IMR-90 (cell line): ENCODE data around the gene ABCA5. TPM values are rescaled to one million over a fixed set of nuclear protein-coding genes. Genes with fewer than 3 reads are reported as not detected.

Experiments used
- ATAC-seq: fragments of 200-7000 bp; cut with Tn5 transposase; 2 replicates; pipeline ENCODE4 v1.9.1; 2020; ENCODE audit warnings: low read depth, mild to moderate bottlenecking, moderate library complexity
- BruUV-seq: library from RNA; stranded (reverse); fragments of 400-500 nt; replicated peaks from 2 replicates; lab custom pipeline; 2021; lab: Mats Ljungman, UMichigan
- CTCF ChIA-PET: fragments of 300-600 bp; formaldehyde crosslinking; extraction: SDS; loops from one replicate; lab custom pipeline; 2021; ENCODE audit warnings: antibody characterized with exemption; lab: Yijun Ruan, JAX
- POLR2A ChIA-PET: fragments of 300-600 bp; sonication (Branson Sonifier 250); formaldehyde crosslinking; loops from one replicate; lab custom pipeline; 2022; ENCODE audit warnings: antibody characterized with exemption; ENCODE audit not compliant: unreplicated experiment; lab: Charles Lee
- DNase-seq: peaks from one replicate; pipeline ENCODE4 v3.0.0; 2013
- H2AFZ ChIP-seq: replicated peaks from 2 replicates; pipeline ENCODE3; 2013; ENCODE audit warnings: low read length, mild to moderate bottlenecking; ENCODE audit not compliant: poor library complexity
- H2AK5ac ChIP-seq: 2 replicates; pipeline ENCODE4 v1.6.1; 2013; ENCODE audit warnings: low read depth, low read length, inconsistent platforms
- H2AK9ac ChIP-seq: replicated peaks from 2 replicates; pipeline ENCODE3; 2013; ENCODE audit warnings: mild to moderate bottlenecking, low read depth, low read length, moderate library complexity; ENCODE audit not compliant: poor library complexity
- H2BK120ac ChIP-seq: 2 replicates; pipeline ENCODE4 v1.6.1; 2013; ENCODE audit warnings: low read depth, low read length, inconsistent platforms
- H2BK15ac ChIP-seq: 3 replicates; pipeline ENCODE4 v1.6.1; 2013; ENCODE audit warnings: low read depth, low read length, inconsistent platforms
- H2BK20ac ChIP-seq: 2 replicates; pipeline ENCODE4 v1.6.1; 2013; ENCODE audit warnings: low read depth, mild to moderate bottlenecking, inconsistent platforms, low read length, moderate library complexity
- H2BK5ac ChIP-seq: 2 replicates; pipeline ENCODE4 v1.6.1; 2013; ENCODE audit warnings: mild to moderate bottlenecking, low read depth, low read length, inconsistent platforms; ENCODE audit not compliant: poor library complexity, severe bottlenecking
- H3K14ac ChIP-seq: replicated peaks from 2 replicates; pipeline ENCODE4 v1.6.1; 2013; ENCODE audit warnings: low read depth, low read length, inconsistent platforms
- H3K18ac ChIP-seq: 2 replicates; pipeline ENCODE4 v1.6.1; 2013; ENCODE audit warnings: low read depth, low read length, control low read depth
- H3K23ac ChIP-seq: 2 replicates; pipeline ENCODE4 v1.6.1; 2013; ENCODE audit warnings: low read depth, low read length, inconsistent platforms
- H3K27ac ChIP-seq: 2 replicates; pipeline ENCODE4 v1.5.1; 2013; ENCODE audit warnings: mild to moderate bottlenecking, control low read depth, low read length; ENCODE audit not compliant: insufficient read depth
- H3K27me3 ChIP-seq: 2 replicates; pipeline ENCODE4 v1.6.1; 2013; ENCODE audit warnings: low read length; ENCODE audit not compliant: control insufficient read depth, insufficient read depth
- H3K36me3 ChIP-seq: 2 replicates; pipeline ENCODE4 v1.6.1; 2013; ENCODE audit warnings: low read length, mixed read lengths; ENCODE audit not compliant: control insufficient read depth, insufficient read depth
- H3K4ac ChIP-seq: 2 replicates; pipeline ENCODE4 v1.6.1; 2013; ENCODE audit warnings: low read depth, low read length, inconsistent platforms
- H3K4me1 ChIP-seq: 2 replicates; pipeline ENCODE4 v1.6.1; 2013; ENCODE audit warnings: low read length, mixed read lengths; ENCODE audit not compliant: control insufficient read depth, insufficient read depth
- H3K4me2 ChIP-seq: 2 replicates; pipeline ENCODE4 v1.6.1; 2013; ENCODE audit warnings: low read depth, mild to moderate bottlenecking, control low read depth, low read length, moderate library complexity
- H3K4me3 ChIP-seq: 2 replicates; pipeline ENCODE4 v1.5.1; 2013; ENCODE audit warnings: low read depth, mild to moderate bottlenecking, control low read depth, low read length, moderate library complexity; ENCODE audit not compliant: insufficient read depth
- H3K56ac ChIP-seq: 2 replicates; pipeline ENCODE4 v1.6.1; 2013; ENCODE audit warnings: low read length, inconsistent platforms; ENCODE audit not compliant: insufficient read depth; ENCODE audit errors: extremely low read depth
- H3K79me1 ChIP-seq, 2 experiments: 2 replicates each; pipeline ENCODE4 v1.6.1; 2013; ENCODE audit warnings: low read length in 2 of 2, inconsistent platforms in 1 of 2, low read depth in 1 of 2
- H3K9ac ChIP-seq: 2 replicates; pipeline ENCODE4 v1.6.1; 2013; ENCODE audit warnings: low read depth, low read length, control low read depth
- H3K9me1 ChIP-seq: 2 replicates; pipeline ENCODE4 v1.6.1; 2013; ENCODE audit warnings: low read length, inconsistent platforms; ENCODE audit not compliant: insufficient read depth
- H3K9me3 ChIP-seq: 2 replicates; pipeline ENCODE4 v1.6.1; 2013; ENCODE audit warnings: low read length; ENCODE audit not compliant: control insufficient read depth, insufficient read depth
- H4K20me1 ChIP-seq: 2 replicates; pipeline ENCODE4 v1.6.1; 2013; ENCODE audit warnings: low read length, inconsistent platforms; ENCODE audit not compliant: insufficient read depth
- H4K5ac ChIP-seq: 2 replicates; pipeline ENCODE4 v1.6.1; 2013; ENCODE audit warnings: mild to moderate bottlenecking, low read depth, low read length, control low read depth
- H4K8ac ChIP-seq, 2 experiments: 2 replicates each; pipeline ENCODE4 v1.6.1; 2013; ENCODE audit warnings: low read depth in 2 of 2, low read length in 2 of 2, control low read depth in 1 of 2, inconsistent platforms in 1 of 2
- H4K91ac ChIP-seq: 2 replicates; pipeline ENCODE4 v1.6.1; 2013; ENCODE audit warnings: low read depth, low read length, inconsistent platforms; ENCODE audit not compliant: insufficient read depth
- BHLHE40 ChIP-seq: fragments of 150-350 bp; IDR thresholded peaks from 2 replicates; pipeline ENCODE4 v1.6.1; 2016; ENCODE audit warnings: mild to moderate bottlenecking, low read depth, low read length
- CEBPB ChIP-seq: IDR thresholded peaks from 2 replicates; pipeline ENCODE4 v1.6.1; 2012; ENCODE audit warnings: low read depth, low read length, improper control_type of control experiment
- CHD1 ChIP-seq: IDR thresholded peaks from 2 replicates; pipeline ENCODE4 v1.6.1; 2012; ENCODE audit warnings: low read depth, low read length, improper control_type of control experiment
- FOS ChIP-seq: fragments of 150-350 bp; IDR thresholded peaks from 2 replicates; pipeline ENCODE4 v1.6.1; 2016; ENCODE audit warnings: low read depth, low read length
- MAFK ChIP-seq: IDR thresholded peaks from 2 replicates; pipeline ENCODE4 v1.6.1; 2012; ENCODE audit warnings: low read depth, low read length, improper control_type of control experiment
- MAZ ChIP-seq: IDR thresholded peaks from 2 replicates; pipeline ENCODE4 v1.6.1; 2012; ENCODE audit warnings: low read depth, mild to moderate bottlenecking, low read length, improper control_type of control experiment, moderate library complexity, borderline replicate concordance
- MXI1 ChIP-seq: IDR thresholded peaks from 2 replicates; pipeline ENCODE4 v1.6.1; 2012; ENCODE audit warnings: low read depth, mild to moderate bottlenecking, low read length, moderate library complexity, borderline replicate concordance
- NFE2L2 ChIP-seq: fragments of 150-350 bp; IDR thresholded peaks from 2 replicates; pipeline ENCODE4 v1.6.1; 2016; ENCODE audit warnings: low read depth, mild to moderate bottlenecking, low read length
- POLR2A ChIP-seq: IDR thresholded peaks from 2 replicates; pipeline ENCODE4 v1.6.1; 2012; ENCODE audit warnings: mild to moderate bottlenecking, low read depth, low read length
- RAD21 ChIP-seq: IDR thresholded peaks from 2 replicates; pipeline ENCODE4 v1.6.1; 2012; ENCODE audit warnings: low read length, improper control_type of control experiment
- RCOR1 ChIP-seq: IDR thresholded peaks from 2 replicates; pipeline ENCODE4 v1.6.1; 2012; ENCODE audit warnings: mild to moderate bottlenecking, low read length, improper control_type of control experiment; ENCODE audit not compliant: insufficient replicate concordance
- RFX5 ChIP-seq: IDR thresholded peaks from 2 replicates; pipeline ENCODE4 v1.8.0; 2012; ENCODE audit warnings: low read depth, mild to moderate bottlenecking, low read length, moderate library complexity
- SMC3 ChIP-seq: fragments of 150-350 bp; IDR thresholded peaks from 2 replicates; pipeline ENCODE4 v1.6.1; 2016; ENCODE audit warnings: low read depth, mild to moderate bottlenecking, antibody characterized with exemption, low read length, moderate library complexity
- WGBS, 2 experiments: methylation state at CpG; one replicate each; pipeline versions ENCODE4 v1.1.5 to v1.1.7; 2013; ENCODE audit warnings: missing lambda C conversion rate in 2 of 2; ENCODE audit not compliant: insufficient read length in 1 of 2; ENCODE audit errors: extremely low coverage in 2 of 2; 5-methylcytosine and 5-hydroxymethylcytosine counted together
- dilution Hi-C: fragments of 300-500 bp; cut with HindIII; formaldehyde crosslinking; loops from one replicate; pipeline ENCODE4 v1.14.3; 2018; ENCODE audit warnings: low sequenced_read_pairs; ENCODE audit not compliant: unreplicated experiment
- in situ Hi-C: fragments of 300-500 bp; cut with MboI; formaldehyde crosslinking; loops from 3 replicates; pipeline ENCODE4 v1.14.3; 2019; ENCODE audit warnings: low sequenced_read_pairs, inconsistent platforms, mixed read lengths
- intact Hi-C: fragments of 100-400 bp; cut with micrococcal nuclease; formaldehyde crosslinking; loops from 2 replicates; pipeline ENCODE4 v1.10.0; 2022
- polyA plus RNA-seq, 3 experiments: library from polyadenylated mRNA; depleted of rRNA; stranded (reverse); fragments of >200 nt; gene quantifications; 2 replicates each; pipeline ENCODE4 v1.2.3, GENCODE V29; 2012; ENCODE audit warnings: low replicate concordance in 1 of 3
- total RNA-seq: library from RNA; depleted of rRNA; stranded (reverse); fragments of >200 nt; gene quantifications from 2 replicates; pipeline ENCODE4 v1.2.3, GENCODE V29; 2012
- TF ChIP-seq, protein P1 (sequence below): fragments of 150-350 bp; IDR thresholded peaks from 2 replicates; pipeline ENCODE4 v1.6.1; 2017; ENCODE audit warnings: mild to moderate bottlenecking, antibody characterized with exemption, low read length, low read depth
- TF ChIP-seq, protein P2 (sequence below): conservative IDR thresholded peaks from 2 replicates; pipeline ENCODE4 v1.5.1; 2012; ENCODE audit warnings: mild to moderate bottlenecking, low read depth, low read length, improper control_type of control experiment
- TF ChIP-seq, protein P3 (sequence below): fragments of 150-350 bp; IDR thresholded peaks from 2 replicates; pipeline ENCODE4 v1.6.1; 2016; ENCODE audit warnings: low read depth, mild to moderate bottlenecking, low read length, moderate library complexity, borderline replicate concordance

Gene ABCA5
- total and polyA plus RNA-seq, 2 of the 4 experiments (the other 2 are of a cell fraction), result 1.3 to 2.3 TPM

DNA sequence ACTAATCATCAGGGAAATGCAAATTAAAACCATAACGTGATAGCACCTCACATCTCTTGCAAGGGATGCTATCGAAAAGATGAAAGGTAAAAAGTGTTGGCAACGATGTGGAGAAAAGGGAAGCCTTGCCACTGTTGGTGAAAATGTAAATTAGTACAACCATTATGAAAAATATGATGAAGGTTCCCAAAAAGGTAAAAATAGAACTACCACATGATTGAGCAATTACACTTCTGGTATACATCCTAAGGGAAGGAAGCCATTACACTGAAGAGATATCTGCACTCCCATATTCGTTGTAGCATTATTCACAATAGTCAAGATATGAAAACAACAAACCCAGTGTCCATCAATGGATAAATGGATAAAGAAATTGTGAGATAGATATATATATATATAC is 119.8 kb downstream of the ABCA5 start:
- no peak overlapping the region for H3K14ac ChIP-seq
- H3K27ac ChIP-seq, result no peak overlapping the region
- in situ Hi-C loops, result no loop called here
- no peak overlapping the region for H4K5ac ChIP-seq
- no peaks in the 10 kb centered on the region for H3K9me1 ChIP-seq
- H3K79me1 ChIP-seq, result no peaks in the 10 kb centered on the region
- no peak overlapping the region for H2BK5ac ChIP-seq
- no peaks in the 10 kb centered on the region for H4K20me1 ChIP-seq
- no TSS peak for BruUV-seq
- no peak overlapping the region for H2AK9ac ChIP-seq
- no peak overlapping the region for H3K18ac ChIP-seq
- no peak overlapping the region for H3K4me2 ChIP-seq
- DNase-seq (no peak), ATAC-seq (no peak)
- no peak overlapping the region for H3K56ac ChIP-seq
- ChIA-PET POLR2A (no interaction called here), CTCF (no interaction called here)
- H3K4ac ChIP-seq, result no peak overlapping the region
- no peak overlapping the region for H3K4me3 ChIP-seq
- H3K9ac ChIP-seq, result no peak overlapping the region
- H3K4me1 ChIP-seq, result no peaks in the 10 kb centered on the region
- H3K36me3 ChIP-seq, result no peaks in the 10 kb centered on the region
- no peak overlapping the region for H2AK5ac ChIP-seq
- H3K23ac ChIP-seq, result no peak overlapping the region
- no peak overlapping the region for H4K8ac ChIP-seq
- TF ChIP-seq CEBPB (no peak), FOS (no peak), MXI1 (no peak), POLR2A (no peak), RCOR1 (no peak), CHD1 (no peak), BHLHE40 (no peak), NFE2L2 (no peak), MAFK (no peak), MAZ (no peak), RAD21 (no peak), RFX5 (no peak), SMC3 (no peak)
- TF ChIP-seq, protein P1, sequence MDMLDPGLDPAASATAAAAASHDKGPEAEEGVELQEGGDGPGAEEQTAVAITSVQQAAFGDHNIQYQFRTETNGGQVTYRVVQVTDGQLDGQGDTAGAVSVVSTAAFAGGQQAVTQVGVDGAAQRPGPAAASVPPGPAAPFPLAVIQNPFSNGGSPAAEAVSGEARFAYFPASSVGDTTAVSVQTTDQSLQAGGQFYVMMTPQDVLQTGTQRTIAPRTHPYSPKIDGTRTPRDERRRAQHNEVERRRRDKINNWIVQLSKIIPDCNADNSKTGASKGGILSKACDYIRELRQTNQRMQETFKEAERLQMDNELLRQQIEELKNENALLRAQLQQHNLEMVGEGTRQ, result no peak
- TF ChIP-seq, protein P2, sequence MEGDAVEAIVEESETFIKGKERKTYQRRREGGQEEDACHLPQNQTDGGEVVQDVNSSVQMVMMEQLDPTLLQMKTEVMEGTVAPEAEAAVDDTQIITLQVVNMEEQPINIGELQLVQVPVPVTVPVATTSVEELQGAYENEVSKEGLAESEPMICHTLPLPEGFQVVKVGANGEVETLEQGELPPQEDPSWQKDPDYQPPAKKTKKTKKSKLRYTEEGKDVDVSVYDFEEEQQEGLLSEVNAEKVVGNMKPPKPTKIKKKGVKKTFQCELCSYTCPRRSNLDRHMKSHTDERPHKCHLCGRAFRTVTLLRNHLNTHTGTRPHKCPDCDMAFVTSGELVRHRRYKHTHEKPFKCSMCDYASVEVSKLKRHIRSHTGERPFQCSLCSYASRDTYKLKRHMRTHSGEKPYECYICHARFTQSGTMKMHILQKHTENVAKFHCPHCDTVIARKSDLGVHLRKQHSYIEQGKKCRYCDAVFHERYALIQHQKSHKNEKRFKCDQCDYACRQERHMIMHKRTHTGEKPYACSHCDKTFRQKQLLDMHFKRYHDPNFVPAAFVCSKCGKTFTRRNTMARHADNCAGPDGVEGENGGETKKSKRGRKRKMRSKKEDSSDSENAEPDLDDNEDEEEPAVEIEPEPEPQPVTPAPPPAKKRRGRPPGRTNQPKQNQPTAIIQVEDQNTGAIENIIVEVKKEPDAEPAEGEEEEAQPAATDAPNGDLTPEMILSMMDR, result no peak
- TF ChIP-seq, protein P3, sequence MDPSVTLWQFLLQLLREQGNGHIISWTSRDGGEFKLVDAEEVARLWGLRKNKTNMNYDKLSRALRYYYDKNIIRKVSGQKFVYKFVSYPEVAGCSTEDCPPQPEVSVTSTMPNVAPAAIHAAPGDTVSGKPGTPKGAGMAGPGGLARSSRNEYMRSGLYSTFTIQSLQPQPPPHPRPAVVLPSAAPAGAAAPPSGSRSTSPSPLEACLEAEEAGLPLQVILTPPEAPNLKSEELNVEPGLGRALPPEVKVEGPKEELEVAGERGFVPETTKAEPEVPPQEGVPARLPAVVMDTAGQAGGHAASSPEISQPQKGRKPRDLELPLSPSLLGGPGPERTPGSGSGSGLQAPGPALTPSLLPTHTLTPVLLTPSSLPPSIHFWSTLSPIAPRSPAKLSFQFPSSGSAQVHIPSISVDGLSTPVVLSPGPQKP, result no peak
- no peaks in the 10 kb centered on the region for H3K27me3 ChIP-seq
- WGBS, 2 experiments, result no CpG with 5 or more reads among the region's 4 CpGs
- H2AFZ ChIP-seq, result no peak overlapping the region
- H4K91ac ChIP-seq, result no peak overlapping the region
- H2BK15ac ChIP-seq, result no peak overlapping the region
- dilution Hi-C loops, result no loop called here
- intact Hi-C loops, result no loop called here
- no peaks in the 10 kb centered on the region for H3K9me3 ChIP-seq
- no peak overlapping the region for H2BK20ac ChIP-seq
- H2BK120ac ChIP-seq, result no peak overlapping the region
